OCI-LY7 (cell line): ENCODE measurements around the gene NFIX.

Experiments used
- CTCF ChIP-seq: fragments of 200-600 bp; sonication (generic); conservative IDR thresholded peaks from 2 replicates; pipeline ENCODE4 v1.5.1; 2014; ENCODE audit warnings: mild to moderate bottlenecking, antibody characterized with exemption, low read length, moderate library complexity, mixed read lengths
- EZH2phosphoT487 ChIP-seq: fragments of 200-600 bp; sonication (generic); IDR thresholded peaks from 2 replicates; pipeline ENCODE4 v1.6.1; 2018; ENCODE audit warnings: low read depth, borderline replicate concordance, mild to moderate bottlenecking, mixed run types, antibody characterized with exemption, low read length, moderate library complexity, mixed read lengths

- TF ChIP-seq CTCF (no peak), EZH2phosphoT487 (no peak)
These were observed 29.5 kb upstream of the NFIX start for GRCh38 chr19:12965812-12966135.
